NCI-H1092 (cell line): Measurements from ENCODE around the gene GPR146.

Source experiments
- DNase-seq: peaks from one replicate; lab custom pipeline; 2025; lab: John Stamatoyannopoulos, UW

Gene GPR146

GRCh38 chr7:1076184-1077072, 32.1 kb downstream of the GPR146 start:
- no peak for DNase-seq

GRCh38 chr7:1078519-1078918, 34.2 kb downstream of the GPR146 start:
- no peak for DNase-seq

GRCh38 chr7:1078985-1079384, 34.6 kb downstream of the GPR146 start:
- DNase-seq, result no peak

- no peak for DNase-seq
Measured at GRCh38 chr7:1079546-1079945, 35.2 kb downstream of the GPR146 start.

GRCh38 chr7:1080252-1080920, 36.0 kb downstream of the GPR146 start:
- no peak for DNase-seq

GRCh38 chr7:1080921-1081255, 36.5 kb downstream of the GPR146 start:
- no peak for DNase-seq

- no peak for DNase-seq
Measured at GRCh38 chr7:1081336-1081735, 37.0 kb downstream of the GPR146 start.

GRCh38 chr7:1081931-1082401, 37.6 kb downstream of the GPR146 start:
- DNase-seq, result peak; percentile 16

- no peak for DNase-seq
Measured at GRCh38 chr7:1083729-1084657, 39.6 kb downstream of the GPR146 start.

- DNase-seq, result no peak
Measured at GRCh38 chr7:1085266-1085665, 40.9 kb downstream of the GPR146 start.

- no peak for DNase-seq
Measured at GRCh38 chr7:1085910-1086421, 41.6 kb downstream of the GPR146 start.

- DNase-seq, result peak; percentile 29
Measured at GRCh38 chr7:1086588-1087464, 42.5 kb downstream of the GPR146 start.

GRCh38 chr7:1087465-1087814, 43.1 kb downstream of the GPR146 start:
- no peak for DNase-seq

GRCh38 chr7:1087952-1088920, 43.9 kb downstream of the GPR146 start, which contains the start of gene GPER1:
GPER1 (plus strand) TSS chr7:1088113; CDS start chr7:1091729, 3,616 bp downstream.
- no peak for DNase-seq

GRCh38 chr7:1090236-1090635, 45.9 kb downstream of the GPR146 start:
- no peak for DNase-seq

GRCh38 chr7:1090686-1091643, 46.6 kb downstream of the GPR146 start:
- DNase-seq, result no peak

- no peak for DNase-seq
Measured at GRCh38 chr7:1091644-1092027, 47.3 kb downstream of the GPR146 start.

- DNase-seq, result no peak
Measured at GRCh38 chr7:1092161-1092632, 47.9 kb downstream of the GPR146 start.
